Vagina (tissue), 2 donors: ENCODE data around the gene UBR2. TPM values are rescaled to one million over a fixed set of nuclear protein-coding genes. Genes with fewer than 3 reads are reported as not detected.
"Not testable (repeated sequence)": the region's sequence is repeated elsewhere in the genome, so short reads cannot be mapped to it uniquely, and the experiment has no call there.

Experiments used
- DNase-seq, 2 donors: peaks; one replicate each; pipeline ENCODE4 v3.0.0-alpha.2; 2017; ENCODE audit errors: extremely low spot score in 2 of 2
- H3K27ac ChIP-seq: fragments of 200-600 bp; sonication (generic); one replicate; pipeline ENCODE4 v1.5.1; 2019
- H3K27me3 ChIP-seq: fragments of 200-600 bp; sonication (generic); one replicate; pipeline ENCODE4 v1.5.1; 2019
- H3K36me3 ChIP-seq, 2 donors: fragments of 200-600 bp; sonication (generic); one replicate each; pipeline ENCODE4 v1.5.1; 2017 to 2019
- H3K4me1 ChIP-seq: fragments of 200-600 bp; sonication (generic); one replicate; pipeline ENCODE4 v1.5.1; 2019
- H3K4me3 ChIP-seq, 2 donors: fragments of 200-600 bp; sonication (generic); 1 replicate in 1 of 2; 2 replicates in 1 of 2; pipeline ENCODE4 v1.5.1; 2016 to 2019
- H3K9me3 ChIP-seq: fragments of 200-600 bp; sonication (generic); one replicate; pipeline ENCODE4 v1.5.1; 2019
- POLR2A ChIP-seq, 2 donors: fragments of 450-650 bp; IDR thresholded peaks; one replicate each; pipeline ENCODE4 v1.6.1; 2017; ENCODE audit warnings: antibody characterized with exemption in 2 of 2, mild to moderate bottlenecking in 2 of 2, moderate library complexity in 2 of 2
- POLR2AphosphoS5 ChIP-seq, 2 donors: sonication (generic); formaldehyde crosslinking; IDR thresholded peaks; one replicate each; pipeline ENCODE4 v1.9.0; 2017; ENCODE audit warnings: antibody characterized with exemption in 2 of 2, mild to moderate bottlenecking in 2 of 2, low read depth in 1 of 2; ENCODE audit not compliant: insufficient read depth in 1 of 2
- intact Hi-C: fragments of 100-400 bp; cut with DNase I; formaldehyde crosslinking; loops from one replicate; pipeline ENCODE4 v1.15.1; 2023
- total RNA-seq: library from RNA; depleted of rRNA; stranded (reverse); fragments of >200 nt; gene quantifications from one replicate; pipeline ENCODE4 v1.2.3, GENCODE V29; 2016
- TF ChIP-seq, protein P1 (sequence below), 3 experiments: fragments of 450-650 bp in 2 of 3; fragments of 200-600 bp in 1 of 3; sonication (generic) in 1 of 3; IDR thresholded peaks; one replicate each; pipeline ENCODE4 v1.5.1; 2017 to 2019; ENCODE audit warnings: antibody characterized with exemption in 3 of 3, mild to moderate bottlenecking in 2 of 3, moderate library complexity in 2 of 3

Gene UBR2
- total RNA-seq, 1 donor from 2014 or later: 23.6 TPM

DNA sequence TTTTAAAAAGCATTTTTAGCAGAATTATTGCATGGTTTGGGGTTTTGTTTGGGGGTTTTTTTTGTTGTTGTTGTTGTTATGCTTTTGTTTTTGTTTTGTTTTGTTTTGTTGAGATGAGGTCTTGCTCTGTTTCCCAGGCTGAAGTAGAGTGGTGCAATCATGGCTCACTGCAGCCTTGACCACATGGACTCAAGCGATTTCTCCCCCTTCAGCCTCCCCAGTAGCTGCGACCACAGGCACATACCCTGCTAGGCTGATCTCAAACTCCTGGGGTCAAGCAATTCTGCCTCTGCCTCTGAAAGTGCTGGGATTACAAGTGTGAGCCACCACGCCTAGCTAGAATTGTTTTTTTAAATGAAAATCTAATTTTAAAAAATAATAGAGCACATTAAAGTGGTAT, 35.7 kb downstream of the UBR2 start:
- TF ChIP-seq POLR2A (IDR thresholded peaks at IDR 0.05) (no peak), POLR2AphosphoS5 (IDR thresholded peaks at IDR 0.05; ENCODE audit: insufficient read depth in 1 of 2, low read depth in 1 of 2) (no peak)

DNA sequence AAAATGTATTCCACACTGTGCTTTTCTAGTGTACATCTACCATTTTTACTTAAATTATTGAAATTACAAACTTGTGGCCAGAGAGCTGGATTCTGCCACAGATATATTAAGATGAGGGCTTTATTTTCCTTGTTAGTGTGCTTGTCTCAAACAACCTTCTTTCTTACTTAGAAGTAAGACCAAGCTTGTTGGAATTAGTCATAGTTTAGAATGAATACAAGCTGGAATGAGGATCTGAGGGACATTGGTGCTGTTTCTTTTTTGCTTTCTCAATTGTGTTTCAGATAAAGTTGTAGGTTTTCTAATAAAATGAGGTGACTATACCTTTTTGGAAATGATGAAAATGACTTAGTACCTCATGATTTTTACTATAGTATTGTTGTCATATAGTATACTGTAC, 40.3 kb downstream of the UBR2 start:
- no peaks in the 10 kb centered on the region for H3K9me3 ChIP-seq
- no peaks in the 10 kb centered on the region for H3K4me1 ChIP-seq
- TF ChIP-seq POLR2A (IDR thresholded peaks at IDR 0.05): no peak
- TF ChIP-seq, protein P1, sequence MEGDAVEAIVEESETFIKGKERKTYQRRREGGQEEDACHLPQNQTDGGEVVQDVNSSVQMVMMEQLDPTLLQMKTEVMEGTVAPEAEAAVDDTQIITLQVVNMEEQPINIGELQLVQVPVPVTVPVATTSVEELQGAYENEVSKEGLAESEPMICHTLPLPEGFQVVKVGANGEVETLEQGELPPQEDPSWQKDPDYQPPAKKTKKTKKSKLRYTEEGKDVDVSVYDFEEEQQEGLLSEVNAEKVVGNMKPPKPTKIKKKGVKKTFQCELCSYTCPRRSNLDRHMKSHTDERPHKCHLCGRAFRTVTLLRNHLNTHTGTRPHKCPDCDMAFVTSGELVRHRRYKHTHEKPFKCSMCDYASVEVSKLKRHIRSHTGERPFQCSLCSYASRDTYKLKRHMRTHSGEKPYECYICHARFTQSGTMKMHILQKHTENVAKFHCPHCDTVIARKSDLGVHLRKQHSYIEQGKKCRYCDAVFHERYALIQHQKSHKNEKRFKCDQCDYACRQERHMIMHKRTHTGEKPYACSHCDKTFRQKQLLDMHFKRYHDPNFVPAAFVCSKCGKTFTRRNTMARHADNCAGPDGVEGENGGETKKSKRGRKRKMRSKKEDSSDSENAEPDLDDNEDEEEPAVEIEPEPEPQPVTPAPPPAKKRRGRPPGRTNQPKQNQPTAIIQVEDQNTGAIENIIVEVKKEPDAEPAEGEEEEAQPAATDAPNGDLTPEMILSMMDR (IDR thresholded peaks at IDR 0.05): no peak
- TF ChIP-seq POLR2AphosphoS5 (IDR thresholded peaks at IDR 0.05; ENCODE audit: insufficient read depth in 1 of 2, low read depth in 1 of 2): no peak
- no peak overlapping the region for H3K4me3 ChIP-seq
- DNase-seq: no peak
- peaks cover 0 to 11% of the 10 kb centered on the region in 2 donors for H3K36me3 ChIP-seq
- H3K27me3 ChIP-seq: no peaks in the 10 kb centered on the region
- intact Hi-C loops: no loop called here
- no peak overlapping the region for H3K27ac ChIP-seq

More for the DNA sequence above, 35.7 kb downstream of the UBR2 start:
- H3K4me1 ChIP-seq: no peaks in the 10 kb centered on the region
- H3K36me3 ChIP-seq: peaks cover 0 to 16% of the 10 kb centered on the region in 2 donors
- DNase-seq: no peak
- no peaks in the 10 kb centered on the region for H3K9me3 ChIP-seq
- no peaks in the 10 kb centered on the region for H3K27me3 ChIP-seq
- H3K4me3 ChIP-seq: no peak overlapping the region
- no peak overlapping the region for H3K27ac ChIP-seq
- intact Hi-C loops: no loop called here

DNA sequence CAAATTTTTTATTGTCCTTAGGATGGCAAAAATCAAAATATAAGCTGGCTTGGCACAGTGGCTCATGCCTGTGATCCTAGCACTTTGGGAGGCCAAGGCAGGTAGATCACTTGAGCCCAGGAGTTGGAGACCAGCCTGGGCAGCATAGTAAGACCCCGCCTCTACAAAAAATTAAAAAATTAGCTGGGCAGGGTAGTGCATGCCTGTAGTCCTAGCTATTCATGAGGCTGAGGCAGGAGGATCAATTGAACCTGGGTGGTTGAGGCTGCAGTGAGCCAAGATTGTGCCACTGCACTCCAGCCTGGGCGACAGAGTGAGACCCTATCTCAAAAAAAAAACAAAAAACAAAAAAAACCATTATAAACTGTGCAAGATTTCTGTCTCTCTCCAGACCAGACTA, 40.9 kb downstream of the UBR2 start:
- DNase-seq, H3K27ac ChIP-seq, intact Hi-C loops, H3K27me3 ChIP-seq, H3K4me1 ChIP-seq, H3K4me3 ChIP-seq, H3K9me3 ChIP-seq: not testable (repeated sequence)
- peaks cover 0 to 11% of the 10 kb centered on the region in 2 donors for H3K36me3 ChIP-seq

DNA sequence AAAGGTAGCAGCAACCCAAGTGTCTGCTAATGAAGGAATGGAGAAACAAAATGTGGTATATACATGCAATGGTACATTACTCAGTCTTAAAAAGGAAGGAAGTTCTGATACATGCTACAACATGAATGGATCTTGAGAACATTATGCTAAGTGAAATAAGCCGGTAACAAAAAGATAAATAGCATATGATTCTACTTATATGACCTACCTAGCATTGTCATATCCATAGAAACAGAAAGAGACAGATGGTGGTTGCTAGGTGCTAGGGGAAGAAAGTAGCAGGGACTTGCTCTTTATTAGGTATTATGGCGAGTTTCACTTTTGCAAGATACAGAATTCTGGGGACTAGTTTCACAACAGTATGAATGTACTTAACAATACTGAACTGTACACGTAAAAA, 46.6 kb downstream of the UBR2 start:
- Histone ChIP-seq H3K36me3 (peaks cover 0 to 40% of the 10 kb centered on the region in 2 donors), H3K4me1 (no peaks in the 10 kb centered on the region), H3K9me3 (no peaks in the 10 kb centered on the region), H3K4me3 (no peak overlapping the region), H3K27ac (no peak overlapping the region), H3K27me3 (no peaks in the 10 kb centered on the region)
- intact Hi-C loops: no loop called here
- DNase-seq: no peak
- TF ChIP-seq POLR2AphosphoS5 (IDR thresholded peaks at IDR 0.05; ENCODE audit: insufficient read depth in 1 of 2, low read depth in 1 of 2): no peak
- TF ChIP-seq, protein P1 (IDR thresholded peaks at IDR 0.05): no peak
- no peak for TF ChIP-seq POLR2A (IDR thresholded peaks at IDR 0.05)

DNA sequence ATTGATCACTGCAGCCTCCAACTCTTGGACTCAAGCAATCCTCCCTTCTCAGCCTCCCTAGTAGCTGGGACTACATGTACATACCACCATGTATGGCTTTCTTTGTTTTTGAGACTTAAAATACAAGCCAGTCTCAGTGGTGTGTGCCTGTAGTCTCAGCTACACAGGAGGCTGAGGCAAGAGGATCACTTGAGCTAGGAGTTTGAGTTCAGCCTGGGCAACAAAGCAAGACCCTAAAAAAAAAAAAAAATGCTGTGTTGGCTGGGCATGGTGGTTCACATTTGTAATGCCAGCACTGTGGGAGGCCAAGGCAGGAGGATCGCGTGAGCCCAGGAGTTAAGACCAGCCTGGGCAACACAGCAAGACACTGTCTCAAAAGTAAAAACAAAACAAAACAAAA, 51.7 kb downstream of the UBR2 start:
- peaks cover 0 to 58% of the 10 kb centered on the region in 2 donors for H3K36me3 ChIP-seq

DNA sequence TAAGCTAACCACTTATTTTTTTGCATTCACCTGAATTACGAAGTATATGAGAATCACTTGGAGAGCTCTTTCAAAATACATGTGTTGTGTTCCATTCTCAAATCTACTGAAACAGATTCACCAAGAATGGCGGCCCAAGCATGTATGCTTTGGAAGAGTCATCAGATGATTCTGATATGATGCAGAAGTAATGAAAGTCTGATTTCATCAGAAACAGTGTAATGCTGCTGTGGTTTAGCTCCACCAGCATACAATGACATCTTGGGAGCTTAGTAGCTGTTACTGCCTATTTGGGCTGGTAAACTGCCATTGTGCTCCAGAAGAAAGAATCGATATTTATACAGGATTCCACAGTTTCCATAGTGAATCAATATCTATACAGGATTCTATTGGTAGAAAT, 52.9 kb downstream of the UBR2 start:
- Histone ChIP-seq H3K36me3 (peaks cover 0 to 69% of the 10 kb centered on the region in 2 donors), H3K9me3 (no peaks in the 10 kb centered on the region), H3K27ac (no peak overlapping the region), H3K4me1 (no peaks in the 10 kb centered on the region), H3K27me3 (no peaks in the 10 kb centered on the region), H3K4me3 (no peak overlapping the region)
- intact Hi-C loops: no loop called here
- no peak for TF ChIP-seq POLR2AphosphoS5 (IDR thresholded peaks at IDR 0.05; ENCODE audit: insufficient read depth in 1 of 2, low read depth in 1 of 2)
- TF ChIP-seq, protein P1 (IDR thresholded peaks at IDR 0.05): no peak
- no peak for TF ChIP-seq POLR2A (IDR thresholded peaks at IDR 0.05)
- no peak for DNase-seq

More for the DNA sequence above, 51.7 kb downstream of the UBR2 start:
- intact Hi-C loops: no loop called here
- no peak for DNase-seq
- H3K4me1 ChIP-seq: no peaks in the 10 kb centered on the region
- no peak overlapping the region for H3K4me3 ChIP-seq
- no peaks in the 10 kb centered on the region for H3K9me3 ChIP-seq
- no peak overlapping the region for H3K27ac ChIP-seq
- H3K27me3 ChIP-seq: no peaks in the 10 kb centered on the region
- TF ChIP-seq POLR2AphosphoS5 (IDR thresholded peaks at IDR 0.05; ENCODE audit: insufficient read depth in 1 of 2, low read depth in 1 of 2): no peak
- TF ChIP-seq, protein P1 (IDR thresholded peaks at IDR 0.05): no peak
- no peak for TF ChIP-seq POLR2A (IDR thresholded peaks at IDR 0.05)
